Neutrophil (primary cell): ENCODE data around the gene WNT16.

Experiments used
- H3K27ac ChIP-seq: fragments of 200-600 bp; sonication (generic); 2 replicates; pipeline ENCODE4 v1.5.1; 2016; ENCODE audit warnings: mild to moderate bottlenecking, moderate library complexity
- H3K27me3 ChIP-seq: fragments of 200-600 bp; sonication (generic); 2 replicates; pipeline ENCODE4 v1.6.0; 2016; ENCODE audit warnings: mild to moderate bottlenecking
- H3K36me3 ChIP-seq: fragments of 200-600 bp; sonication (generic); 2 replicates; pipeline ENCODE4 v1.5.1; 2017
- H3K4me1 ChIP-seq, 2 experiments: fragments of 200-600 bp in 1 of 2; sonication (generic) in 1 of 2; 1 replicate in 1 of 2; 2 replicates in 1 of 2; pipeline versions ENCODE4 v1.5.1 to v1.6.1; 2013 to 2016; ENCODE audit warnings: low read depth in 1 of 2, low read length in 1 of 2, mild to moderate bottlenecking in 1 of 2, moderate library complexity in 1 of 2; ENCODE audit not compliant: control insufficient read depth in 1 of 2, insufficient read depth in 1 of 2
- H3K4me3 ChIP-seq, 2 experiments: fragments of 200-600 bp in 1 of 2; sonication (generic) in 1 of 2; 1 replicate in 1 of 2; 2 replicates in 1 of 2; pipeline ENCODE4 v1.5.1; 2013 to 2016; ENCODE audit warnings: low read depth in 1 of 2, low read length in 1 of 2, mild to moderate bottlenecking in 1 of 2, moderate library complexity in 1 of 2
- H3K9me3 ChIP-seq: fragments of 200-600 bp; sonication (generic); 2 replicates; pipeline ENCODE4 v1.5.1; 2016
- TF ChIP-seq, protein P1 (sequence below): fragments of 200-600 bp; sonication (generic); IDR thresholded peaks from 2 replicates; pipeline ENCODE4 v1.5.1; 2016; ENCODE audit warnings: antibody characterized with exemption

Gene WNT16

DNA sequence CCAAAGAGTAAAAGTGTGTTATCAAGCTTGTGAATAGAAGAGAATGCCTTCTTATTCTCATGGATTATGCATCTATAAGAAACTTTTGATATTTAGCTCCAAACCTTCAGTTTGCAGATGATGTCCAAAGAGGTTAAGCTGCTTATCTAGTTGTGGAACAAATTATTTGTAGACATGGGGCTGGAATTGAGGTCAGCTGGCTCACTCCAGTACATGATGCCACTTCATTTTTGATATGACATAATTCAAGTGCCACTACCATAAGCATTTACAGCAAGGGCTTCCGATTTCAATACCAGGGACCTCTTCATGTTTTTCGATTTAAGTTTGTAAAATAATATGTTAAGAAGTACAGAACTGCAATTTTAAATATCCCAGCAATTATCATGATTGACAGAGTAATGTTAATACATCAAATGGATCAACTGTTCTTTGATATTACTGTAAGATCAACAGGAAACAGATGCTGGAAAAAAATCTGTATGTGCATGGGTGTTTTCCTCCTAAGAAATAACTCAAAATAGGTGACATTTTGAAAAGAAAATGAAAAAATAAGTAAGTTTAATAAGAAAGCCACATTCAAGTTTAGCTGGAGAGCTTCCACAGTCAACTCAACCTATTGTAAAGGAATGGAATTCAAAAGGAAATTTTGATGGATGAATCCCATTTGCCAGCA is 54.6 kb downstream of the WNT16 start:
- no peak overlapping the region for H3K27ac ChIP-seq
- H3K4me1 ChIP-seq, result no peaks in the 10 kb centered on the region
- no peaks in the 10 kb centered on the region for H3K9me3 ChIP-seq
- no peaks in the 10 kb centered on the region for H3K36me3 ChIP-seq
- TF ChIP-seq, protein P1, sequence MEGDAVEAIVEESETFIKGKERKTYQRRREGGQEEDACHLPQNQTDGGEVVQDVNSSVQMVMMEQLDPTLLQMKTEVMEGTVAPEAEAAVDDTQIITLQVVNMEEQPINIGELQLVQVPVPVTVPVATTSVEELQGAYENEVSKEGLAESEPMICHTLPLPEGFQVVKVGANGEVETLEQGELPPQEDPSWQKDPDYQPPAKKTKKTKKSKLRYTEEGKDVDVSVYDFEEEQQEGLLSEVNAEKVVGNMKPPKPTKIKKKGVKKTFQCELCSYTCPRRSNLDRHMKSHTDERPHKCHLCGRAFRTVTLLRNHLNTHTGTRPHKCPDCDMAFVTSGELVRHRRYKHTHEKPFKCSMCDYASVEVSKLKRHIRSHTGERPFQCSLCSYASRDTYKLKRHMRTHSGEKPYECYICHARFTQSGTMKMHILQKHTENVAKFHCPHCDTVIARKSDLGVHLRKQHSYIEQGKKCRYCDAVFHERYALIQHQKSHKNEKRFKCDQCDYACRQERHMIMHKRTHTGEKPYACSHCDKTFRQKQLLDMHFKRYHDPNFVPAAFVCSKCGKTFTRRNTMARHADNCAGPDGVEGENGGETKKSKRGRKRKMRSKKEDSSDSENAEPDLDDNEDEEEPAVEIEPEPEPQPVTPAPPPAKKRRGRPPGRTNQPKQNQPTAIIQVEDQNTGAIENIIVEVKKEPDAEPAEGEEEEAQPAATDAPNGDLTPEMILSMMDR, result no peak
- H3K4me3 ChIP-seq, result no peak overlapping the region
- H3K27me3 ChIP-seq, result no peaks in the 10 kb centered on the region

DNA sequence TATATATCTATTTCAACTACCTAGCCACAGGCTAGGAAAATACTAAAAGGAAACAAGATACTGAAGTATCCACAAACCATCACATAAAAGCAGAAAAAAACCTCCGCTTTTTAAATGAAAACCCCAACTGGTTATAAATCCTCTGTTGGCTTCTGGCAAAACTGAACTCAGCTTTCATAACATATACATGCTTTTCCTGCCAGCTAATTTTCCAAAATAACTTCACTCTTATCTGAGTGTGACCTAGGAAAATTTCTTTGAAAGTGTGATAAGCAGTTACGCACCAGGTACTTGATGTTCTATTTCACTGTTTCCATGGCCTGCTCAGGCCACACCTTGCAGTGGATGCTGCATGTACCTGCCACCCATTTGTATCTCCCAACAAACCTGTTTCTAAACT is 55.5 kb downstream of the WNT16 start:
- Histone ChIP-seq H3K9me3 (no peaks in the 10 kb centered on the region), H3K36me3 (no peaks in the 10 kb centered on the region), H3K4me3 (no peak overlapping the region), H3K27ac (no peak overlapping the region), H3K27me3 (no peaks in the 10 kb centered on the region), H3K4me1 (no peaks in the 10 kb centered on the region)
- TF ChIP-seq, protein P1, result no peak

DNA sequence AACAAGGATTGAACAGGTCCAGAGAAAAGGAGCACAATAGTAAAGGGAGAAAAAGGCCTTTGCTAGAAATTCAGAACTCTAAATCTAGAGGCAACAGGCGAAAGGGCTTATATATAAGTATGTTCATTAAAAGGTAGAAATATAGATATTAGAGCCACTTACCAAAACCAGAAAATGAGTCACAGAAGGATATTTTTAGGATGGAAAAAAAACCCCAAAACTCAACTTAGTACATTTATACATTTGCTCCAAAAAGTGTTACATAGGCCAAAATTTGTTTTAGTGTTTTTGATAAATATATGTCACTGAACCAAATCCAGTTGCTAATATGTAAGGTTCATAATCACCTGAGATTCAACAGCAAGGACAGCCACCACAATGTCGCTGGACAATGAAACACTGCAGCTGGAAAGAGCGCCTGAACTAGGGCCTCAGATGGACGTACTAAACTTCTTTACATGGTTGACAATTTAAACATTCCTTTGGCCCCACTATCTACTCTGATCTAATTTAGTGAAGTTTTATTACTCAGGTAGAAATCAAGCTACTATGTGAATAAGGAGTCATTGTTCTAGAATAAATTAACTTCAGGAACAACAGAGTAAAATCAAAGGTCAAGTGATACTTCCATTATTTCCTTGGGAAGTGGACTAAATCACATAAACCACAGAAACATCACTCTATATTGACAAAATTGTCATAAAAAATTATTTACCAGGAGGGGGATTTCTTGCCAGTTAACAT is 56.4 kb downstream of the WNT16 start:
- H3K27me3 ChIP-seq, result no peaks in the 10 kb centered on the region
- H3K4me3 ChIP-seq, result no peak overlapping the region
- H3K9me3 ChIP-seq, result no peaks in the 10 kb centered on the region
- H3K36me3 ChIP-seq, result no peaks in the 10 kb centered on the region
- TF ChIP-seq, protein P1, result no peak
- H3K4me1 ChIP-seq, result no peaks in the 10 kb centered on the region
- no peak overlapping the region for H3K27ac ChIP-seq

DNA sequence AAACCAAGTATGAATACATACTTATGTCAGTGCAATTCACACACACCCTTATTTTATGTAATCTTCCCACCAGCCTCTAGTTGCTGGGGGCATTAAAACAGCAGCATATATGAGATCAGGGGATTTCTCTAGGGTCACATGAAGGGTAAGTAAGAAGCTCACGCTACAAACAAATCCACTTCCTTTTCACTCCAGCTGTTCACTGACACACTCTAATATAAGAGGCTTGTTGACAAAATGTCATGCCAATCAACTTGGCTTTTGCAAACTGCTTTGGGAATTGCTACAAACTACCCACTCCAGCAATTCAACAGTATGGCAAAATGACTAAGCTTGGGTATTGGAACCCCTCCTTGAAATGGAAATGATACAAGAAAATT is 57.0 kb downstream of the WNT16 start:
- TF ChIP-seq, protein P1, result no peak
- Histone ChIP-seq H3K27ac (no peak overlapping the region), H3K27me3 (no peaks in the 10 kb centered on the region), H3K4me3 (no peak overlapping the region), H3K4me1 (no peaks in the 10 kb centered on the region), H3K36me3 (no peaks in the 10 kb centered on the region), H3K9me3 (no peaks in the 10 kb centered on the region)

DNA sequence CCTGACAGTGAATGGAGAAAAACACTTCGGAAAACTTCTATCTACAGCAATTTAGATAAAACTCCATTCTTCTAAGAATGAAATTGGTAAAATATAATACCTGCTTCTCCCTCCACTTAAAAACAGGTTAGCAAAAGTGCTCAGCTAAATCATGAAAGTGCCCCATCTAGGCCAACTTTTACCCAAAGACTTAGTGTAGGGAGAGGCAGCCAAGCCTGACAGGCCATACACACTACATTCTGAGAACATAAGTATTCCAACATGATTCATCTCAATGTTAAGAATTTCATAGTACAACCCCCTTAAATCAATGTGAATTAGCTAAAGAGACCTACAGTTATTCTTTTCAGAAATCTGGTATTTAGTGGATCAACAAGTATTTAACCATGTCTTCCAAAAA is 60.1 kb downstream of the WNT16 start:
- Histone ChIP-seq H3K4me3 (no peak overlapping the region), H3K27me3 (no peaks in the 10 kb centered on the region), H3K36me3 (no peaks in the 10 kb centered on the region), H3K4me1 (no peaks in the 10 kb centered on the region), H3K9me3 (no peaks in the 10 kb centered on the region), H3K27ac (no peak overlapping the region)
- TF ChIP-seq, protein P1, result no peak
